ENCODE results near the gene CDK5R2.
A peak's percentile ranks its signal among the peaks of the same experiment; 100 is the strongest.

The CDK5R2 gene

DNA sequence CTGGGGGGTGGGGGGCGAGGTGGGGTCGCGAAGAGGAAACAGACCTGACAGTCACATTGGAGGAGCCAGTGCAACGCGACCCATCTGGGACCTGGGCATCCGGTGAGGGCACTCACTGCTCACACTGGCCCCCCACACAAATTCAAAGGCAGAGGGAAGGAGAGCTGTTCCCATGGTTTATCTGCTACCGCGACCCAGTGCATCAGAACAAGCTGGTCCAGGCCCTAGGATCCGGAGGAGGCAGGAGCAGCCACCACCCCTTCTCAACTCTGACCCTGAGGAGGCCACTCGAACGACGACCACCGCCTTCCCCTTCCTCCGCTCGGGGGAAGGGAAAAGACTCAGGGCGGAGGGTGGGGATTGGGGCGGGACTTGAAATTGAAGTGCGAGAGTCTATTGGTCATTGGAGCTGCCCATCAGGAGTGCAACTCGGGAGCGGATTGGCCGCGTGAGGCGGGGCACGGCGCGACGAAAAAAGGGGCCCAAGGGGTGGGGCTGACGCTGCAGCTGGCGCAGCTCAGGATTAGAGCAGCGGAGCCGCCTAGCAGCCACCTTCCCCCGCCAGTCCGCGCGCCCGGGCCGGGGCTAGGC is at the start of gene CDK5R2:
Gene CDK5R2 (plus strand): TSS at position 526 of the 591 bp plus-strand sequence. CDS start 155 bp downstream, outside the sequence.
- TF ChIP-seq, protein P1, sequence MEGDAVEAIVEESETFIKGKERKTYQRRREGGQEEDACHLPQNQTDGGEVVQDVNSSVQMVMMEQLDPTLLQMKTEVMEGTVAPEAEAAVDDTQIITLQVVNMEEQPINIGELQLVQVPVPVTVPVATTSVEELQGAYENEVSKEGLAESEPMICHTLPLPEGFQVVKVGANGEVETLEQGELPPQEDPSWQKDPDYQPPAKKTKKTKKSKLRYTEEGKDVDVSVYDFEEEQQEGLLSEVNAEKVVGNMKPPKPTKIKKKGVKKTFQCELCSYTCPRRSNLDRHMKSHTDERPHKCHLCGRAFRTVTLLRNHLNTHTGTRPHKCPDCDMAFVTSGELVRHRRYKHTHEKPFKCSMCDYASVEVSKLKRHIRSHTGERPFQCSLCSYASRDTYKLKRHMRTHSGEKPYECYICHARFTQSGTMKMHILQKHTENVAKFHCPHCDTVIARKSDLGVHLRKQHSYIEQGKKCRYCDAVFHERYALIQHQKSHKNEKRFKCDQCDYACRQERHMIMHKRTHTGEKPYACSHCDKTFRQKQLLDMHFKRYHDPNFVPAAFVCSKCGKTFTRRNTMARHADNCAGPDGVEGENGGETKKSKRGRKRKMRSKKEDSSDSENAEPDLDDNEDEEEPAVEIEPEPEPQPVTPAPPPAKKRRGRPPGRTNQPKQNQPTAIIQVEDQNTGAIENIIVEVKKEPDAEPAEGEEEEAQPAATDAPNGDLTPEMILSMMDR (IDR thresholded peaks at IDR 0.05; ENCODE audit: low read depth, low read length): no peak
- Histone ChIP-seq H3K27ac (peak within 1 kb of the TSS; percentile 97), H3K36me3 (no peaks in the 10 kb centered on the region; the same call in 1 of the 2 replicates), H3K9me3 (ENCODE audit: severe bottlenecking) (no peaks in the 10 kb centered on the region), H3K27me3 (ENCODE audit: insufficient read depth, low read depth, severe bottlenecking) (no peaks in the 10 kb centered on the region), H3K4me3 (ENCODE audit: low read depth, low read length) (peak within 1 kb of the TSS; percentile 75)
- peak; percentile 97 for DNase-seq

DNA sequence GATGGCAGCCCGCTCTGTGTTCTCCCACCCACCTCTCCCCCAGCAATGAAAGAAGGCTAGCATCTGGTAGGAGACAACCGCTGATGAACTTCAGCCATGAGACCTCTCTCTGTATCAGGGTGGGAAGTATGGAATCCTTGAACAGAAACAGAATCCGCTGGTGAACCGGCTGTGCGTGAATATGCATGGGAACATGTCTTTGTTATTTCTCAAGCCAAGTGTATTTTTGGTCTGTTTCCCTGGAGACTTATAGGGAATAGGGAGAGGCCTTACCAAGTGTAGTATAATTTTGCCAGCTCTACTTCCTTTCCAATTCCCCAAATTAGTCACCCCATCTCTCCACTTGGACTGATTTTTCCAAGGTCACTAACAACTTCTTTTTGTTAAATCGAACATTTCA is 48.7 kb upstream of the CDK5R2 start:
- no peak overlapping the region for H3K4me3 ChIP-seq (ENCODE audit: low read depth, low read length)
- TF ChIP-seq, protein P1 (IDR thresholded peaks at IDR 0.05; ENCODE audit: low read depth, low read length): no peak
- DNase-seq: no peak
- no peak overlapping the region for H3K27ac ChIP-seq
- no peaks in the 10 kb centered on the region for H3K36me3 ChIP-seq
- no peaks in the 10 kb centered on the region for H3K9me3 ChIP-seq (ENCODE audit: severe bottlenecking)
- no peaks in the 10 kb centered on the region for H3K27me3 ChIP-seq (ENCODE audit: insufficient read depth, low read depth, severe bottlenecking)

DNA sequence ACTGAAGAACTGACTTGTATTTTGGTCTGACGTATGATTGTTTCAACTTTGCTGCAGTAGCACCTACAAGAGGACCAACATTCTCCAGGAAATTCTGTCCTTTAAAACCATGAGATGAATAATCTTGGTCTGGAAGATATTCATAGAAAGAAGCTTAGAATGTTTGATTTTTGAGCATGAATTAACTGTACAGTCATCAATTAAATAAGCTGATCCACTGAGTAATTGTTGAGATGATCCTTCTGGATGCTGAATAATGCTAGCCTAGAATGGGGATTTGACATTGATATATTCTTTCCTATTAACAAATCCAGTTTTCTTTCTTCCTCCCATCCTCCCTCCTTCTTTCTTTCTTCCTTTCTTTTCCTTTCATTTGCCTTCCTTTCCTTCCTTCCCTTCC is 39.0 kb upstream of the CDK5R2 start:
- Histone ChIP-seq H3K27ac (no peak overlapping the region), H3K4me3 (ENCODE audit: low read depth, low read length) (no peak overlapping the region), H3K27me3 (ENCODE audit: insufficient read depth, low read depth, severe bottlenecking) (no peaks in the 10 kb centered on the region), H3K36me3 (no peaks in the 10 kb centered on the region), H3K9me3 (ENCODE audit: severe bottlenecking) (peaks cover 9% of the 10 kb centered on the region)
- TF ChIP-seq, protein P1 (IDR thresholded peaks at IDR 0.05; ENCODE audit: low read depth, low read length): no peak
- no peak for DNase-seq

DNA sequence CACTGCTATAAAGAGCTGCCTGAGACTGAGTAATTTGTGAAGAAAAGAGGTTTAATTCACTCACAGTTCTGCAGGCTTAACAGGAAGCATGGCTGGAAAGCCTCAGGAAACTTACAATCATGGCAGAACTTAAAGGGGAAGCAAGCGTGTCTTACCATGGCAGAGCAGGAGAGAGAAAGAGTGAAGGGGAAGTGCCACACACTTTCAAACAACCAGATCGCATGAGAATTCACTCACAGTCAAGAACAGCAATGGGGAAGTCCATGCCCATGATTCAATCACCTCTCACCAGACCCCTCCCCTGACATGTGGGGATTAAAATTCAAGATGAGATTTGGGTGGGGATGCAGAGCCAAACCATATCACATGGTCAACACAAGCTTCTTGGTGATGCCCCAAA is 34.7 kb upstream of the CDK5R2 start:
- Histone ChIP-seq H3K27me3 (ENCODE audit: insufficient read depth, low read depth, severe bottlenecking) (no peaks in the 10 kb centered on the region), H3K9me3 (ENCODE audit: severe bottlenecking) (peaks cover 9% of the 10 kb centered on the region), H3K4me3 (ENCODE audit: low read depth, low read length) (no peak overlapping the region), H3K36me3 (no peaks in the 10 kb centered on the region), H3K27ac (no peak overlapping the region)
- TF ChIP-seq, protein P1 (IDR thresholded peaks at IDR 0.05; ENCODE audit: low read depth, low read length): no peak
- no peak for DNase-seq

DNA sequence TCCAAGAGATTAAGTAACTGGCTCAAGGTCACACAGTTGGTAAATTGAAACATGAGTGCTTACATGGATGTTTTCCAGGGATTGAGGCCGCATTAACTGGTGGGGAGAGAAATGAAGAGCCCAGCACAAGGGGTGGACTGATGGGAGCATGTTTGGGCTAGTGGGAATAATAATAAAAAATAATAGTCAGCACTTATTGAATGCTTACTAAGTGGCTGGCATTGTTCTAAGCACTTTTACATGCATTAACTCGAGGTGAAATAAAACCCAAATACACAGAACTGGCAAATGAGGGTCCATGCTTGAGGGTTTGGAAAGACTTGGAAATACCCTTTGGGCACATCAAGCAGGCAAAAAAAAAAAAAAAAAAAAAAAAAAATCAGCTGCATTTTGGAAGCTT is 34.0 kb upstream of the CDK5R2 start:
- no peaks in the 10 kb centered on the region for H3K36me3 ChIP-seq
- no peak overlapping the region for H3K4me3 ChIP-seq (ENCODE audit: low read depth, low read length)
- TF ChIP-seq, protein P1 (IDR thresholded peaks at IDR 0.05; ENCODE audit: low read depth, low read length): no peak
- H3K27ac ChIP-seq: no peak overlapping the region
- DNase-seq: no peak
- peaks cover 9% of the 10 kb centered on the region for H3K9me3 ChIP-seq (ENCODE audit: severe bottlenecking)
- no peaks in the 10 kb centered on the region for H3K27me3 ChIP-seq (ENCODE audit: insufficient read depth, low read depth, severe bottlenecking)

DNA sequence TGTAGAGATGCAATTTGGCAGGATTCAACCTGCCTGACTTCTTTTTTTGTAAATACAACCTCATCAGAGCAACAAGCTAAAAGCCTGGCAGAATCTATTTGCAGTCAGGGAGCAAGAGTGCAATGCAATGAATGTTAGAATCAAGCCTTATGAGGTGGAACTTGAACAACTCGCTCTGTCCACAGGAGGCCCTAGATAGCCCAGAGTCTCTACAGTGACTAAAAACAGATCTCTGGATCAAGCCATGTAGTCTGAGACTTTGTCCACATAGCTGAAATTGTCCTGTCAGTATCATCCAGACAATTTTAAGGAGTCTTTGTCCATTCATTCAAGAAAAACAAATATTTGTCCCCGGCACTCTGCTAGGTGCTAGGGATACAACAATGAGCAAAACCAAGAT is 32.0 kb upstream of the CDK5R2 start:
- no peak overlapping the region for H3K4me3 ChIP-seq (ENCODE audit: low read depth, low read length)
- DNase-seq: no peak
- peaks cover 9% of the 10 kb centered on the region for H3K9me3 ChIP-seq (ENCODE audit: severe bottlenecking)
- no peaks in the 10 kb centered on the region for H3K36me3 ChIP-seq
- no peak overlapping the region for H3K27ac ChIP-seq
- TF ChIP-seq, protein P1 (IDR thresholded peaks at IDR 0.05; ENCODE audit: low read depth, low read length): no peak
- no peaks in the 10 kb centered on the region for H3K27me3 ChIP-seq (ENCODE audit: insufficient read depth, low read depth, severe bottlenecking)

Measured in WERI-Rb-1 (cell line).